OCI-LY7 (cell line): Measurements from ENCODE around the gene KLK3.

Experiments used
- EZH2phosphoT487 ChIP-seq: fragments of 200-600 bp; sonication (generic); IDR thresholded peaks from 2 replicates; pipeline ENCODE4 v1.6.1; 2018; ENCODE audit warnings: low read depth, borderline replicate concordance, mild to moderate bottlenecking, mixed run types, antibody characterized with exemption, low read length, moderate library complexity, mixed read lengths
- TF ChIP-seq, protein P1 (sequence below): fragments of 200-600 bp; sonication (generic); conservative IDR thresholded peaks from 2 replicates; pipeline ENCODE4 v1.5.1; 2014; ENCODE audit warnings: mild to moderate bottlenecking, antibody characterized with exemption, low read length, moderate library complexity, mixed read lengths

- TF ChIP-seq, protein P1, sequence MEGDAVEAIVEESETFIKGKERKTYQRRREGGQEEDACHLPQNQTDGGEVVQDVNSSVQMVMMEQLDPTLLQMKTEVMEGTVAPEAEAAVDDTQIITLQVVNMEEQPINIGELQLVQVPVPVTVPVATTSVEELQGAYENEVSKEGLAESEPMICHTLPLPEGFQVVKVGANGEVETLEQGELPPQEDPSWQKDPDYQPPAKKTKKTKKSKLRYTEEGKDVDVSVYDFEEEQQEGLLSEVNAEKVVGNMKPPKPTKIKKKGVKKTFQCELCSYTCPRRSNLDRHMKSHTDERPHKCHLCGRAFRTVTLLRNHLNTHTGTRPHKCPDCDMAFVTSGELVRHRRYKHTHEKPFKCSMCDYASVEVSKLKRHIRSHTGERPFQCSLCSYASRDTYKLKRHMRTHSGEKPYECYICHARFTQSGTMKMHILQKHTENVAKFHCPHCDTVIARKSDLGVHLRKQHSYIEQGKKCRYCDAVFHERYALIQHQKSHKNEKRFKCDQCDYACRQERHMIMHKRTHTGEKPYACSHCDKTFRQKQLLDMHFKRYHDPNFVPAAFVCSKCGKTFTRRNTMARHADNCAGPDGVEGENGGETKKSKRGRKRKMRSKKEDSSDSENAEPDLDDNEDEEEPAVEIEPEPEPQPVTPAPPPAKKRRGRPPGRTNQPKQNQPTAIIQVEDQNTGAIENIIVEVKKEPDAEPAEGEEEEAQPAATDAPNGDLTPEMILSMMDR: no peak
- no peak for TF ChIP-seq EZH2phosphoT487
Measured at GRCh38 chr19:50876456-50876855, 21.7 kb downstream of the KLK3 start.
